ENCODE data around the gene LRBA. TPM values are rescaled to one million over a fixed set of nuclear protein-coding genes. Genes with fewer than 3 reads are reported as not detected.

Gene LRBA
- total and polyA plus RNA-seq, 3 donors from 2014 or later, result 24.6 to 61.1 (median 60.8) TPM

DNA sequence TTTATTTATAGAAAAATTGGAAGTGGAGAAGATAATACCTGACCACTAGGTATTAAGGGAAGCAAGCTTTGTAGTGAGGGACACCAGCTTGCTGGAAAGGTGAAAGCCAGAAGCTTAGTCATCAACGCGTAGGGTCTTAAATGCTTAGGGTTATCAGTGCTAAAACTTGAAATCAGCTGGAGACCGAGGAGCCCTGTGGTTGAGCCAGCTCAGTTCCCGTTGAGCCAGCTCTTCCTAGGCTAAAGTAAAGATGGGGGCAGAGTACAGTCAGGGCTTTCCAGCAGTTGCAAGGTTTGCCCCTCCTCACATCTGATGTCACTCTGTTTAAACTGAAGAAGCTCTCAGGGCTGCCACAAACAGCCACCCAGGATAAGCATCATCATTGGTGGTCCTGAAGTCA lies 696.1 kb downstream of the LRBA start:
- no peaks in the 10 kb centered on the region for H3K9me3 ChIP-seq
- WGBS, 2 donors, result 94 to 95% methylated on average over 4 of the region's 4 CpGs
- no peak overlapping the region for H3K4me3 ChIP-seq
- intact Hi-C loops (cut with DNase I; ENCODE audit: low total_unique reads), result no loop called here
- TF ChIP-seq, protein P1, sequence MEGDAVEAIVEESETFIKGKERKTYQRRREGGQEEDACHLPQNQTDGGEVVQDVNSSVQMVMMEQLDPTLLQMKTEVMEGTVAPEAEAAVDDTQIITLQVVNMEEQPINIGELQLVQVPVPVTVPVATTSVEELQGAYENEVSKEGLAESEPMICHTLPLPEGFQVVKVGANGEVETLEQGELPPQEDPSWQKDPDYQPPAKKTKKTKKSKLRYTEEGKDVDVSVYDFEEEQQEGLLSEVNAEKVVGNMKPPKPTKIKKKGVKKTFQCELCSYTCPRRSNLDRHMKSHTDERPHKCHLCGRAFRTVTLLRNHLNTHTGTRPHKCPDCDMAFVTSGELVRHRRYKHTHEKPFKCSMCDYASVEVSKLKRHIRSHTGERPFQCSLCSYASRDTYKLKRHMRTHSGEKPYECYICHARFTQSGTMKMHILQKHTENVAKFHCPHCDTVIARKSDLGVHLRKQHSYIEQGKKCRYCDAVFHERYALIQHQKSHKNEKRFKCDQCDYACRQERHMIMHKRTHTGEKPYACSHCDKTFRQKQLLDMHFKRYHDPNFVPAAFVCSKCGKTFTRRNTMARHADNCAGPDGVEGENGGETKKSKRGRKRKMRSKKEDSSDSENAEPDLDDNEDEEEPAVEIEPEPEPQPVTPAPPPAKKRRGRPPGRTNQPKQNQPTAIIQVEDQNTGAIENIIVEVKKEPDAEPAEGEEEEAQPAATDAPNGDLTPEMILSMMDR (IDR thresholded peaks at IDR 0.05), result no peak
- no peaks in the 10 kb centered on the region for H3K27me3 ChIP-seq
- no peak for DNase-seq
- no peak overlapping the region for H3K27ac ChIP-seq
- no peaks in the 10 kb centered on the region for H3K36me3 ChIP-seq (ENCODE audit: low read depth, missing control alignments)
- no peaks in the 10 kb centered on the region for H3K4me1 ChIP-seq

DNA sequence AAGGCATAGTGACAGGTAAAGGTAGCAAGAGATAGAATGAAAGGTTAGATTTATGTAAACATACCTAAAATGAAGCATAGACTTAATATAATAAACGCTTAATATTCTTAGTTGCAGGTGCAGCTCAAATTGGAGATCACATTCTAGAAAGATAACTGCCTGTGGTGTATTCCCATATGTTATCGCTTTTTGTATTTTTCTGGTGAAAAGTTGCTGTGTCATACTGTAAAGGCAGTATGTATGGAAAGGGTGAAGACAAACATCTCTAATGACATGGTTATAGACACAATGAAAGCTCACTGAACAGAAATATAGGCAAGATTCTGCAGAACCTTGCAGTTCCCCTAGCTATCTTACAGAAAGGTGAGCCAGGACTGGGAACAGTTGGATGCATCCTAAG lies 696.6 kb downstream of the LRBA start:
- intact Hi-C loops (cut with DNase I; ENCODE audit: low total_unique reads), result no loop called here
- no peaks in the 10 kb centered on the region for H3K4me1 ChIP-seq
- TF ChIP-seq, protein P1 (IDR thresholded peaks at IDR 0.05), result no peak
- no peak for TF ChIP-seq POLR2A (IDR thresholded peaks at IDR 0.05)
- H3K9me3 ChIP-seq, result no peaks in the 10 kb centered on the region
- no peak overlapping the region for H3K4me3 ChIP-seq
- H3K36me3 ChIP-seq (ENCODE audit: low read depth, missing control alignments), result no peaks in the 10 kb centered on the region
- no peak for DNase-seq
- no peak overlapping the region for H3K27ac ChIP-seq
- WGBS, 2 donors, result 48 to 51% methylated on average over 2 of the region's 2 CpGs
- no peaks in the 10 kb centered on the region for H3K27me3 ChIP-seq

DNA sequence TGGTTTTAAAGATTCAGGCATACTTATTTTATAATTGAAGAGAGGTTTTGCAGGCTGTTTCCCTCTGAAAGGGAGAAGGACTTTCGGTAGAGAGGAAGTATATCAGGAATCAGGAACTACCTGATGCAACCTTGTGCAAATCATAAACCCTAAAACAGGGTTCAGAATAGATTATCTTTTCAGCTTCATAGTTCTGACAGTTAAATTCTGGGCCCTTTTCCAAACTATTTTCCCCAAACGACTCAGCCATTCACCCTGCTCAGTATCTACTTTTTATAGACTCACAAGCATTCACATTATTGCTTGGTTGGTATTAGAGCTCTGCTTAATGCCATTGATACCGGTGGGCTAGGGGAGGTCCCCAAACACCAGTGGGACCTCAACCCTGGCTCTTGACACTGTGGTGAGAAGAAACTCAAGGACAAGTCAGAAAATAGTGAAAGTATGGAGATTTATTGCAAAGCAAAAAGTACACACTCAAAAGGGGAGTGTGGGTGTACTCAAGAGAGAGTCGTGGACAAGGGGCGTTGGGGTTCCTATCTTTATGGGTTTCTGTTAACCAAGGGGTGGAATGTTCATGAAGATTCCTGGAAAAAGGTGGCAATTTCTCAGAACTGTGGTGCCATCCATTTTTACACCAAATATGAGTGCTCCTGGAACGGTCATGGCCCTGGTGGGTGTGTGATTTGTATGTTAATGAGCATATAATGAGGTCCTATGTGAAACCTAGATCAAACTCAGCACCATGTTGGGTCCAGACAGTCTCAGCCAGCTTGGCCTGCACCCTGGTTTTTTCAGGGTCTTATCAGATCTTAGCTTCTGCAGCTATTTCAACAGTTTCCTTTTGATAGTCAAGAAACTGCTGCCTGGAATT lies 698.5 kb downstream of the LRBA start:
- Histone ChIP-seq H3K27me3 (no peaks in the 10 kb centered on the region), H3K4me3 (no peak overlapping the region), H3K9me3 (no peaks in the 10 kb centered on the region), H3K36me3 (ENCODE audit: low read depth, missing control alignments) (no peaks in the 10 kb centered on the region), H3K27ac (no peak overlapping the region), H3K4me1 (no peaks in the 10 kb centered on the region)
- DNase-seq, result no peak
- TF ChIP-seq, protein P1 (IDR thresholded peaks at IDR 0.05), result no peak
- TF ChIP-seq POLR2A (IDR thresholded peaks at IDR 0.05), result no peak
- intact Hi-C loops (cut with DNase I; ENCODE audit: low total_unique reads), result no loop called here
- WGBS, 2 donors, result 79 to 81% methylated on average over 6 of the region's 6 CpGs

DNA sequence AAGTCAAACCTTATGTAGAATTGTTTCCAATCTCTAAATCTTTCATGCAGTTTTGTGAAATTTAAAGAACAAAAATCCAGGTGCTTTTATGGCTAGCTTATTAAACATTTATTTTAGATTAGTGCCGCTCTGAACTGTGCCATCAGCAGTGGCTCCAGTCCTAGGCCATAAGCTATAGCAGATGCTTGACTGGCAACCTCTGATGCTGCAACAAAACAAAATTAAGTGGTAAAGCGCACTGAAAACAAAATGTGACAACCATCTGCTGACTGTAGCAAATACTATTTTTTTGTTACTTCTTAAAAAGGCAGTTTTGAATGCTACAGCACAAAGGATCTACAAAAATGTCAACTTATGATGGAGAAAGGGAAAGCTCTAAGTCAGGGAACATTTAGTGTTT lies 699.4 kb downstream of the LRBA start:
- DNase-seq, result no peak
- H3K9me3 ChIP-seq, result no peaks in the 10 kb centered on the region
- H3K36me3 ChIP-seq (ENCODE audit: low read depth, missing control alignments), result no peaks in the 10 kb centered on the region
- WGBS, 2 donors, result 86 to 100% methylated on average over 2 of the region's 2 CpGs
- H3K4me1 ChIP-seq, result no peaks in the 10 kb centered on the region
- no peak overlapping the region for H3K27ac ChIP-seq
- no peak for TF ChIP-seq POLR2A (IDR thresholded peaks at IDR 0.05)
- TF ChIP-seq, protein P1 (IDR thresholded peaks at IDR 0.05), result no peak
- no peaks in the 10 kb centered on the region for H3K27me3 ChIP-seq
- no peak overlapping the region for H3K4me3 ChIP-seq
- intact Hi-C loops (cut with DNase I; ENCODE audit: low total_unique reads), result no loop called here

DNA sequence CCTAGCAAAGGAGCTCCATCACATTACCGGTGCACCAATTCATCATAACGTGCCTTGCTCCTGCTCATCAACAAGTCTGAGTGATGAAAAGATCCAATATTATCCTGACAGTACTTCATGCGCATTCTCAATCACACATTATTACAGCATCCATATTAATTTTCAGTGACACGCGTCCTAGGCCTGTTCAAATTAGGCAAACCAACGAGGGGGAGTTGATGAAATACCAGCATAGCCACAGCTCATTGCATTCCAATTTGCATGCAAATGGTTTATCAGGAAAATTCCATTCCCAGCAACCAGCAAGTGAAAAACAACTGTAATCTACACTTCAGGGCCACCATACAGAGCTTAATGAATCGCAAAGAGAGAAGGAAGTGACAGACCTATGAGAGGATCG lies 699.9 kb downstream of the LRBA start:
- 78 to 79% methylated on average over 8 of the region's 8 CpGs for WGBS, 2 donors

More for the DNA sequence above, 699.9 kb downstream of the LRBA start:
- intact Hi-C loops (cut with DNase I; ENCODE audit: low total_unique reads), result no loop called here
- H3K4me3 ChIP-seq, result no peak overlapping the region
- no peak overlapping the region for H3K27ac ChIP-seq
- H3K36me3 ChIP-seq (ENCODE audit: low read depth, missing control alignments), result no peaks in the 10 kb centered on the region
- TF ChIP-seq, protein P1 (IDR thresholded peaks at IDR 0.05), result no peak
- TF ChIP-seq POLR2A (IDR thresholded peaks at IDR 0.05), result no peak
- no peaks in the 10 kb centered on the region for H3K9me3 ChIP-seq
- DNase-seq, result no peak
- no peaks in the 10 kb centered on the region for H3K4me1 ChIP-seq
- no peaks in the 10 kb centered on the region for H3K27me3 ChIP-seq

Measured in testis (tissue), 3 donors.